GM12865 (cell line): ENCODE results near the gene ATP6V0C.
"Not testable (repeated sequence)": the region's sequence is repeated elsewhere in the genome, so short reads cannot be mapped to it uniquely, and the experiment has no call there.

Source experiments
- DNase-seq: peaks from one replicate; pipeline ENCODE4 v3.0.0; 2010; ENCODE audit warnings: low read depth
- H3K4me3 ChIP-seq: 2 replicates; pipeline ENCODE4 v1.5.1; 2011; ENCODE audit warnings: mild to moderate bottlenecking, low read depth, low read length, control low read depth
- TF ChIP-seq, protein P1 (sequence below): IDR thresholded peaks from 2 replicates; pipeline ENCODE4 v1.5.1; 2011; ENCODE audit warnings: low read length, control low read depth, low read depth, inconsistent platforms; ENCODE audit not compliant: insufficient read depth; ENCODE audit errors: missing control alignments

Gene ATP6V0C

DNA sequence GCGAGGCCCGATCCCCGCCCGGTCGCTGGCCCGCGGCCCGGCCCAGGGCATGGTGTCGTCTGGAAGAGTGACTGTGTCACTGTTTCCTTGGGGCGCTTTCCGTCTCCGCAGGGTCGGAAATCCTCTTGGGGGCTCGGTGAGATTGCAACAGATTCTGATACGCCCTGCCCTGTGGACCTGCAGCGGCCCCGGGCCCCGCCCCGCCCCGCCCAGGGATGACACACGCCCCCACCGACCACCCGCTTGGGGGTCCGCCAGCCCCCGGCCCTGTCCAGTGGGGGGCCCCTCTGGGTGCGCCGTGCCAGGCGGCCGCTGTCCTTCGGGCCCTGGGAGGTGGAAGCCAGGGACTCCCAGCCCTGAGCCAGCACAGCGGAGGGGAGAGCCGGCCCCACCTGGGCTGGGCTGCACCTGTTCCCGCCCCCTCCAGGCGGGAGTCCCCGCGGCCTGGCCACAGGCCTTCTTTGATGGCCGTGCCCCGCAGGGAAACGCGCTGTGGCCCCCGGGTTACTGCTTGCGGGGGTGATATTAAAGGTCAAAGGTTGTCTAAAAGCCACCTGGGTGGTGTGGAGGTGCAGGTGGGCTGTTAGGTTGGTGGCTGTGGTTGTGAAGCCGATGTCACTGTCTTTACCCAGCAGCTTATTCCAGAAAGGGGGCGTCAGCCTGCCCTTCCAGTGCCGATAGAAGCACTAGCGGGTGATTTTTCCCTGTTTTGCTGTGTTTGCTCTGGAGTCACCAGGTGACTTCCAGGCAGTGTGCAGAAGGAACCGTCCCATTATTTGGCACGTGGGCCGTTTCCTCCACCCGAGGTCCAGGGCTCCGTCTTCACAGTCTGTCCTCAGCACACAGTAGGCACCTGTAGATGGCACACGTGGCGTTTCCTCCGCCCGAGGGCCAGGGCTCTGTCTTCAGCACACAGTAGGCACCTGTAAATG, 38.1 kb upstream of the ATP6V0C start:
- TF ChIP-seq, protein P1, sequence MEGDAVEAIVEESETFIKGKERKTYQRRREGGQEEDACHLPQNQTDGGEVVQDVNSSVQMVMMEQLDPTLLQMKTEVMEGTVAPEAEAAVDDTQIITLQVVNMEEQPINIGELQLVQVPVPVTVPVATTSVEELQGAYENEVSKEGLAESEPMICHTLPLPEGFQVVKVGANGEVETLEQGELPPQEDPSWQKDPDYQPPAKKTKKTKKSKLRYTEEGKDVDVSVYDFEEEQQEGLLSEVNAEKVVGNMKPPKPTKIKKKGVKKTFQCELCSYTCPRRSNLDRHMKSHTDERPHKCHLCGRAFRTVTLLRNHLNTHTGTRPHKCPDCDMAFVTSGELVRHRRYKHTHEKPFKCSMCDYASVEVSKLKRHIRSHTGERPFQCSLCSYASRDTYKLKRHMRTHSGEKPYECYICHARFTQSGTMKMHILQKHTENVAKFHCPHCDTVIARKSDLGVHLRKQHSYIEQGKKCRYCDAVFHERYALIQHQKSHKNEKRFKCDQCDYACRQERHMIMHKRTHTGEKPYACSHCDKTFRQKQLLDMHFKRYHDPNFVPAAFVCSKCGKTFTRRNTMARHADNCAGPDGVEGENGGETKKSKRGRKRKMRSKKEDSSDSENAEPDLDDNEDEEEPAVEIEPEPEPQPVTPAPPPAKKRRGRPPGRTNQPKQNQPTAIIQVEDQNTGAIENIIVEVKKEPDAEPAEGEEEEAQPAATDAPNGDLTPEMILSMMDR: no peak
- peak; percentile 44 for DNase-seq
- H3K4me3 ChIP-seq: peak overlapping the region; percentile 62

DNA sequence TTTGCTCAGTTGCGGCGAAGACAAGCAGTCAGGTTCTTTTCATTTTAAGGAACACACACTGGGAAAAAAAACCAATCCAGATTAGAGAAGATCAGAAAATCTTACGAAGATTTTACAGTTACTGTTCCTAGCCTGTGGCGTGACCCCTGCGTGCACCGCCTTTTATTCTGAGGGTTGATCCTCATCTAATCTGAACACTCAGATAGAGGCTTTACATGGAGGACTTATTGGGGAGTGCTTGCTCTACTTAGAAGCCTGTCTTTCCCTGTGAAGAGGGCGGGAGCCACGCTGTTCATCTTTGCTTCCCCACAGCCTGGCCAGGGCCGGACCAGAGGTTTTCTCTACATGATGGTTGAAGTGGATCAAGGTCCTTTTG, 37.4 kb upstream of the ATP6V0C start:
- no peak for DNase-seq
- H3K4me3 ChIP-seq: no peak overlapping the region
- TF ChIP-seq, protein P1: no peak

GRCh38 chr16:2476741-2477140, 37.0 kb upstream of the ATP6V0C start:
- TF ChIP-seq, protein P1: no peak
- no peak for DNase-seq
- no peak overlapping the region for H3K4me3 ChIP-seq

DNA sequence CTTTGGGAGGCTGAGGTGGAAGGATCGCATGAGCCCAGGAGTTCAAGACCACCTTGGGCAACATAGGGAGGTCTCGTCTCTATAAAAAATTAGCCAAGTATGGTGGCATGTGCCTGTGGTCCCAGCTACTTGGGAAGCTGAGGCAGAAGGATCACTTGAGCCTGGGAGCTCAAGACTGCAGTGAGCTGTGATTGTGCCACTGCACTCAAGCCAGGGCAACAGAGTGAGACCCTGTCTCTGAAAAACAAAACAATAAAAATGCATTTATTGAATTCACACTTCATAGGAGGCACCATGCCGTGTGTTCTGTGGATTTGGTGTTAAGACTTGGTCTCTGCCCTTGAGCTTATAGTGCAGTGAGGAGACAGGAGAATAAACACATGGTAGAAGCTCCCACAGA, 36.4 kb upstream of the ATP6V0C start:
- no peak overlapping the region for H3K4me3 ChIP-seq
- DNase-seq: no peak
- TF ChIP-seq, protein P1: no peak

GRCh38 chr16:2478279-2478678, 35.5 kb upstream of the ATP6V0C start:
- TF ChIP-seq, protein P1: no peak
- no peak overlapping the region for H3K4me3 ChIP-seq
- DNase-seq: no peak

- H3K4me3 ChIP-seq, DNase-seq: not testable (repeated sequence)
These were observed 33.8 kb upstream of the ATP6V0C start for GRCh38 chr16:2479996-2480395.

GRCh38 chr16:2480948-2481347, 32.8 kb upstream of the ATP6V0C start:
- TF ChIP-seq, protein P1: no peak
- H3K4me3 ChIP-seq: no peak overlapping the region
- DNase-seq: no peak
